ENCODE data around the gene MORN1.

Gene MORN1

GRCh38 chr1:2431518-2431917 lies 40.2 kb upstream of the MORN1 start:
- DNase-seq (ENCODE audit: low read depth in 1 of 2, low spot score in 1 of 2), result no peak
- in situ Hi-C loops (cut with HindIII; ENCODE audit: low pct_unique_long_range_greater_than_20kb, low sequenced_read_pairs), result no loop called here
- no peak for TF ChIP-seq JUND (IDR thresholded peaks at IDR 0.05; ENCODE audit: low read depth)

- in situ Hi-C loops (cut with HindIII; ENCODE audit: low pct_unique_long_range_greater_than_20kb, low sequenced_read_pairs), result no loop called here
- DNase-seq (ENCODE audit: low read depth in 1 of 2, low spot score in 1 of 2), result no peak
- no peak for TF ChIP-seq JUND (IDR thresholded peaks at IDR 0.05; ENCODE audit: low read depth)
Observed at GRCh38 chr1:2431103-2431502, 39.7 kb upstream of the MORN1 start.

- in situ Hi-C loops (cut with HindIII; ENCODE audit: low pct_unique_long_range_greater_than_20kb, low sequenced_read_pairs), result no loop called here
Observed at GRCh38 chr1:2430592-2430973, 39.2 kb upstream of the MORN1 start.

GRCh38 chr1:2429780-2430591 lies 38.6 kb upstream of the MORN1 start:
- in situ Hi-C loops (cut with HindIII; ENCODE audit: low pct_unique_long_range_greater_than_20kb, low sequenced_read_pairs), result no loop called here
- no peak for DNase-seq (ENCODE audit: low read depth in 1 of 2, low spot score in 1 of 2)
- TF ChIP-seq JUND (IDR thresholded peaks at IDR 0.05; ENCODE audit: low read depth), result no peak

More at GRCh38 chr1:2430592-2430973, 39.2 kb upstream of the MORN1 start:
- no peak for DNase-seq (ENCODE audit: low read depth in 1 of 2, low spot score in 1 of 2)
- TF ChIP-seq JUND (IDR thresholded peaks at IDR 0.05; ENCODE audit: low read depth), result no peak

- in situ Hi-C loops (cut with HindIII; ENCODE audit: low pct_unique_long_range_greater_than_20kb, low sequenced_read_pairs), result no loop called here
- TF ChIP-seq JUND (IDR thresholded peaks at IDR 0.05; ENCODE audit: low read depth), result no peak
- no peak for DNase-seq (ENCODE audit: low read depth in 1 of 2, low spot score in 1 of 2)
Observed at GRCh38 chr1:2428490-2428889, 37.1 kb upstream of the MORN1 start.

- in situ Hi-C loops (cut with HindIII; ENCODE audit: low pct_unique_long_range_greater_than_20kb, low sequenced_read_pairs), result no loop called here
- TF ChIP-seq JUND (IDR thresholded peaks at IDR 0.05; ENCODE audit: low read depth), result no peak
- no peak for DNase-seq (ENCODE audit: low read depth in 1 of 2, low spot score in 1 of 2)
Observed at GRCh38 chr1:2427976-2428375, 36.6 kb upstream of the MORN1 start.

- in situ Hi-C loops (cut with HindIII; ENCODE audit: low pct_unique_long_range_greater_than_20kb, low sequenced_read_pairs), result no loop called here
- DNase-seq (ENCODE audit: low read depth in 1 of 2, low spot score in 1 of 2), result no peak
- no peak for TF ChIP-seq JUND (IDR thresholded peaks at IDR 0.05; ENCODE audit: low read depth)
Observed at GRCh38 chr1:2427051-2427450, 35.7 kb upstream of the MORN1 start.

GRCh38 chr1:2426540-2426939 lies 35.2 kb upstream of the MORN1 start:
- DNase-seq (ENCODE audit: low read depth in 1 of 2, low spot score in 1 of 2), result no peak
- TF ChIP-seq JUND (IDR thresholded peaks at IDR 0.05; ENCODE audit: low read depth), result no peak
- in situ Hi-C loops (cut with HindIII; ENCODE audit: low pct_unique_long_range_greater_than_20kb, low sequenced_read_pairs), result no loop called here

GRCh38 chr1:2425892-2426291 lies 34.5 kb upstream of the MORN1 start:
- in situ Hi-C loops (cut with HindIII; ENCODE audit: low pct_unique_long_range_greater_than_20kb, low sequenced_read_pairs), result no loop called here
- no peak for TF ChIP-seq JUND (IDR thresholded peaks at IDR 0.05; ENCODE audit: low read depth)
- DNase-seq (ENCODE audit: low read depth in 1 of 2, low spot score in 1 of 2), result no peak

GRCh38 chr1:2422523-2422922 lies 31.2 kb upstream of the MORN1 start:
- in situ Hi-C loops (cut with HindIII; ENCODE audit: low pct_unique_long_range_greater_than_20kb, low sequenced_read_pairs), result no loop called here

GRCh38 chr1:2419416-2419815 lies 28.1 kb upstream of the MORN1 start:
- DNase-seq (ENCODE audit: low read depth in 1 of 2, low spot score in 1 of 2), result no peak
- in situ Hi-C loops (cut with HindIII; ENCODE audit: low pct_unique_long_range_greater_than_20kb, low sequenced_read_pairs), result no loop called here
- no peak for TF ChIP-seq JUND (IDR thresholded peaks at IDR 0.05; ENCODE audit: low read depth)

More at GRCh38 chr1:2422523-2422922, 31.2 kb upstream of the MORN1 start:
- no peak for DNase-seq (ENCODE audit: low read depth in 1 of 2, low spot score in 1 of 2)
- TF ChIP-seq JUND (IDR thresholded peaks at IDR 0.05; ENCODE audit: low read depth), result no peak

- no peak for TF ChIP-seq JUND (IDR thresholded peaks at IDR 0.05; ENCODE audit: low read depth)
- DNase-seq (ENCODE audit: low read depth in 1 of 2, low spot score in 1 of 2), result no peak
- in situ Hi-C loops (cut with HindIII; ENCODE audit: low pct_unique_long_range_greater_than_20kb, low sequenced_read_pairs), result no loop called here
Observed at GRCh38 chr1:2418791-2419320, 27.5 kb upstream of the MORN1 start.

GRCh38 chr1:2417833-2418225 lies 26.5 kb upstream of the MORN1 start:
- in situ Hi-C loops (cut with HindIII; ENCODE audit: low pct_unique_long_range_greater_than_20kb, low sequenced_read_pairs), result no loop called here
- no peak for DNase-seq (ENCODE audit: low read depth in 1 of 2, low spot score in 1 of 2)
- TF ChIP-seq JUND (IDR thresholded peaks at IDR 0.05; ENCODE audit: low read depth), result no peak
